GM19238 (cell line): ENCODE data around the gene JAG1.
"Not testable (repeated sequence)": the region's sequence is repeated elsewhere in the genome, so short reads cannot be mapped to it uniquely, and the experiment has no call there.

Source experiments
- DNase-seq: peaks from one replicate; pipeline ENCODE4 v3.0.0; 2011; ENCODE audit warnings: low spot score; ENCODE audit not compliant: insufficient read length

Gene JAG1

DNA sequence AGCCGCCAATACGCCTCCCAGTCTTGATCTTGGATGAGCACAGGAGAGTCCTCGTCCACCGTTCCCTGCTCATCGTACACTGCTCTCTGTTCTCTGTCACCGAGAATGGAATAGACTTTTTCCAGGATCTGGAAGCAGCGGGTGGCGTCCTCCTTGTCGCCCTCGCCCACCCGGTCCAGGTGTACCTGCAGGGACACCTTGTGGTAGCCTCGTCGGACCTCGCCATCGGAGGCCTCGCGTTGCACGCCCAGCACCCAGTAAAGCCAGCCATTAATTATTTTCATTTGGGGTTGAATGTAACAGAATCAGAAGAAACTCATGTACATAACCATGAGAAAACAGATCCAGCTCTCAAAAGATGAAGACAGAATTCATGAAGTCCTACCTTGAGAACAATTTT lies 59.9 kb downstream of the JAG1 start:
- DNase-seq, result no peak

DNA sequence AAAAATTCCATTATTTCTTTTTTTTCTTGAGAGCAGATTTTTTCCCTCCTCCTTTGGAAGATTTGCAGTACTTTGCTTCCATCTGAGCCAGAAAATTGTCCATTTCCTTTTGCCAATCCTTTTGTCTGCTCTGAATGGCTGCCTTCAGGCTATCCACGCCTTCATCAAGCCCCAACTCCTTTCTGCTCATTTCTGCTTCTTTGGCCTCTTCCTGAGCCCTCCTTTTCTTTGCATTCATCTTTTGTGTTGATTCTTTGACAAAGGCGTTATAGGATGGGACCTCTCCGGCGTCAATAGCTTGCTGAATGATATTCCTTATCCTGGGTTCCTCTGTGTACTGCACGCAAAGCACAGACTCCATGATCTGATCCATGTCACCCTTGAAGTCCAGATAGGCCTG lies 60.4 kb downstream of the JAG1 start:
- not testable (repeated sequence) for DNase-seq

DNA sequence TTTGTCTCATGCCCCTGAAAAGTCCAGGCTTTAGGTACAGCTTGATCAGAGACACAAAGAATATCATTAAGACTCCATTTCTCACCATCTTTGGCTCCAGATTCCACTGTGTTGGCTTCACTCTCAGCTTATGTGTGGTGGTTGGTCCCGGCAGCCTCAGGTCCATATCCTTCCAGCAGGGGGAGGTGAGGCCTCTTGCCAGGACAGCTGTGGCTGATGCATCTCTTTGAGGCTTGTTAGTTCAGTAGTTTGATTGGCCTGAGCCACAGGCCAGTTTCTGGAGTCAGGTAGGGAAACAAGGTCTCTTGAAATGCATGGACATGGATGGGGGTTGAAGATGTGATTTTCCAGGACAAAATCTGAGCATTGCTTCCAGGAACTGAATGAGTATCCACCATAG lies 62.4 kb downstream of the JAG1 start:
- DNase-seq, result no peak

DNA sequence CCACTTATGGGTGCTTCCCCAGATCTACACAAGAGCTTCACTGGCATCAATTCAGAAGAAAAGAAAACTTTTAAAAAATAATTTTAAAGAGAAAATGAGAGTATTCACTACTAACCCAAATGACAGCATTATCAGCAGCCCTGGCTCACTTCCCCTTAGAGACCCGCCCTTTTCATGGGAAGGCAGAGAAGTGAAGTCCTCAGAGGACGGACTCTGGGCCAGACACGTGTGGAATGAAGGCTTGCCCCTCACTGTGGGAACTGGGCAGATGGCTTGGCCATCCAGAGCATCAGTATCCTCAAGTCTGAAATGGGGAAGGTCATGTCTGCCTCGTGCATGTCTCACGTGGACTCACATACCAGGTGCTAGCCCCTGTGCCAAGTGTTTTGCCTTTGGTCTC lies 63.5 kb downstream of the JAG1 start:
- no peak for DNase-seq

DNA sequence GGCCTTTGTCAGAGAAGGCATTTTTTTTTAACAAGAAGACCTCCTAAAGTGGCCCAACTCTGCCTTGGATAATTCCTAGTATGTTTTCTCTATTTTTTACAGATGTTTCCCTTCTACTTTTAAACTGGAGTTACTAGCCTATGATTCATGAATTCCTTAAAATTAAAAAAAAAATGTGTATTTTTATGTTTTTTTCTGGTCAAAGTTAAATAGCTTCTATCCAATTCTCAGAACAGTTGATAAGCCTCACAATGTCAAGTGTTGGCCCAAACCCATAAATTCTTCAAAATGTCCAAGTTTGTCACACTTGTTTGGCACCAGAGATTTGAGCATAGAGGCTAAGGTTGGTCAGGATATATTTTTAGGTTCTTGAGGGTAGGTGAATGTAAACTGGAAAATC lies 64.0 kb downstream of the JAG1 start:
- no peak for DNase-seq

DNA sequence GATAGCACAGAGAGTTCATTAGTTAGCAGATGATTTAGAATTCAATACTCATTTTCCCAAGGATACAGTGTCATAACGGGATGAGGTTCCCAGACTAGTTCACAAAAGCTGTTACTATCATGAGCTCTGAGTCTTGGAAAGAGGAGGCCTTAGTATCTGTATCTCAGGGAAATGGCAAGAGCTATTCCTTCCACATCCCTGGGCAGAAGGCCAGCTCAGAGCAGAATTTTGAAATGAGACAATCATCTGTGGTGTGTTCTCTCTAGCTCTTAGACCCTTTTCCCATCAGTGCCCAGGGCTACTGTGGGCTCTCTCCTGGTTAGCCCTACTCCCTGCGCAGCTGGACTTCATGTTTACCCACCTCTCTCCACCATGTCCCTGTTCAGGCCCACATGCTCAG lies 64.5 kb downstream of the JAG1 start:
- DNase-seq, result no peak

DNA sequence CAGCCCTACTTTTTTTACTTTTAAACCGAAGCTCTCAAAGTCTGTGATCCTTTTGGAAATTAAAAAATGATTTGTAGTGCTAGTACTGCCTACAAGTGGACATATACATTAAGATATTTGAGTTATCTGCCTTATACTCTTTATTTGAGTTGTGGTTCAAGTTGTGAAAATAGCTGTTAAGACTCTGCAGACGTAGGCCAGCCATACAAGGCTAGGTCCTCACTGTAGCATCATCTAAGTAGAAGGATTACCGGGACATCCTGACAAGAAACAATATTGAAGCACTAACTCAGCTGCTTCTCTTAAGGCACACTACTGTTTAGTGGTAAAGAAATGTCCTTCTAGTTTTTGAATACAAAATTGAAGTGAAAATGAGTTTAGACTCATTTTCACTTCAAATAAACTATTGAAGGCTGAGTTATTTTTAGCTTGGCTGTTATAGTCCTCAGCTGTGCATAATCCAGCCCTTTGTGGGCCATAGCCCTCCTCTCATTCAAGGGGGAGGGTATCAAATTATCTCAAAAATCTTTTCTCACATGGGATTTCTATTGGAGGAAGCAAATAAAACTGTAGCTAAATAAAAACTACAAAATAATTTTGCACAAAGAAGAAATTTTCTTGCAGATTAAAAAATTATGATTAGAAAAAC lies 68.1 kb downstream of the JAG1 start:
- no peak for DNase-seq

DNA sequence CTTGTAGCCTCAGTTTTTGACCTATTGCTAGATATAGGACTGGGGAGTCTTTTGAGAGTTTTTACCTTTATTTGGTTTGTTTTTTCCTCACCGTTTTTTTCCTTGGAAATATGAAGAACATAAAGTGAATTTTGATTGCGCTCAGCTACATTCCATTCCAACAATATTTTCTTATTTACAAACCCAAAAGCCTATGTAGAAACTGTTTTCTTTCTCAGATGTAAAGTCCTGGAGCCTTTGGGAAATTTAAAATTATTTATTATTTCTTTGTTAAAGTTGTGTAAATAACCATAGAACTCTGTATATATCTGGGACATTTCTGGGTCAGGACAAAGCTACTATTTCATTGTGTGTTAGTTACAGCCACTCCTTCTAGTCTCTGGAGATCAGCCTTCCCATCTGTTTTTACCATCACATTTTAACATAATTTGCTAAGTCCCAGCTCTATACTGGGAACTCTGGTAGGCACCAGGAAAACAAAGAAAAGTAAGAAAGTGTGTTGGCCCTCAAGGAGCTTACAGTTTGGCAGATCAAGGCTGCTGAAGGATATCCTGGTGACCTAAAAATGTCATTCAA lies 68.8 kb downstream of the JAG1 start:
- DNase-seq, result no peak

DNA sequence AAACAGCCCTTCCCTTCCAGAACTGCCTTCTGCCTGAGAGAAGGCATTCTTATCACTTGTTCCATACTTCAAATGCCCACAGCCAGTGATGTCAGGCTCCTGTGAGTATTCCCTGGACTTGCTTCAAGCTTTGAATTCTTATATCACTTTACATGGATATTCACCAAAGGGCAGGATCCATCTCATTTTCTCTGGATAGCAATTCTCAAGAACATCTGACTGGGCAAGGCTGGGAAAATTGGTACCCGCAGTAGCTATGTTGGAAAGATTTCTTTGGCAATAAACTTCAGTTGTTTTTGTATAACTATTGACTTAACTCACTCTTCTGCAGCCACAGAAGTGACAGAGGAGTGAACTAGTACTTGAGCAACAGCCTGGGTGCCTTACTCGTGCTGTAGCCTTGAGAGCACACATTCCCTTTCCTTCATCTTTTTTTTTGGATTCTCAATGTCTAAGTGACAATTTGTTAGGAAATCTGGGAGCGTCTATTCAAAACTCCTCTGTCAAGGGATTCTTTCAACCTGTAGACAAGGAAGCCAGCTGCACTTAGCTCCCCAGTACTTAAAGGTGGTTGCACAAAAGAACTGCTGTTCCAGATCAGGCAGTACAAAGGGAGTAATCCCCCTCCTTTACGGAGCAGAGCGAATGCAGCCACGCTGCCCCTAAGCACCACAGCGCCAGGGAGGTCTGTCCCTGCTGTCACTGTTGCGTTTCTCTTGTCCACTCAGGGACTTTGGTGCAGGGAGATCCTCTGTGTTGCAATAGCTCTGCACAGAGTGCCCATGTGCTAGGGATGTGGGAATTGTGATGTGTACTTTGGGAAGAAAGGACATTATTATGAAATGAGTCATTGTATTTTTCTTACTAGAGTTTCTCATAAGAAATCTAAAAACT lies 69.6 kb downstream of the JAG1 start:
- no peak for DNase-seq

DNA sequence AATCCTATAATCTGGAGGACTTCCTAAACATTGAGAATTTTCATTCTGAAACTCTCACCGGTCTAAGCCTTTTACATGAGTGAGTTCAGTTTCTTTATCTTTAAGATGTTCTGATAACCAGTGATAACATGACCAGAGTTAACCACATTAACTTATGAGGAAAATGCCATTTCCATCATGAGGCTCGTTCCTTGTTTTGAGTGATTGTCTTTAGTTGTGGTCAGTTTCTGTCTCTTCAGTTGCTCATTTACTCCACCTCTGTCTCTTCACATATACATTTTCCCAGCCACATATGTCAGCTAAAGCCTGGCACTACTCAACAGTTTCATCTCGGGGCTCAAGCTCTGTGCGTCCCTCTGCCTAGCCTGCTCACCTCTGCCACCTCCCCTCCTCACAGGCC lies 70.4 kb downstream of the JAG1 start:
- DNase-seq, result no peak

DNA sequence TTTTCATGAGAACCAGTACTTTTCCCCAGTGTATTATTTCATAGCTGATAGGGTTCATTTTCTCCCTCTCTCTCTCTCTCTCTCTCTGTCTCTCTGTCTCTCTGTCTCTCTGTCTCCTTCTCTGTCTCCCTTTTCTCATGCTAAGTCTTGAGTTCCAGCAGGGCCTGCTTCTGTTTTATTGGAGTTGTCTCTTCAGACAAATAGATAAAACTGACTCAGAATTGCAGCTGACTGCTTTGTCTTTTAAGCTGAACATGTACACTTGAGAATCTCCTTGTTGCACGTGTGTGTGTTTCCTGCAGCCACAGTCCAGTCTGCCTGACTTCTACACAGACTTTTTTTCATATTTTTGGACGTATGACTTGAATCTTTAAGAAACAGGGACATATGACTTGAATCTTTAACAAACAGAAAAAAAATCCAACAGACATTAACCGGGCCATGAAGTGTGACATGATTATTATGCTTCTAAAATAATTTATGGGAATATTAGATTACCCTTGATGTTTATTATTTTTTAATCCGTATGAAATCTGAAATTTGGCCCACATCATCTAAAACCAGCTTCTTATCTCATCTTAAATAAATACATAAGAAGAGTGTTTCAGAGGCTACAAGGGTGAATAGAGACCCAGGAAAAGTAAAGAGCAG lies 71.5 kb downstream of the JAG1 start:
- no peak for DNase-seq

DNA sequence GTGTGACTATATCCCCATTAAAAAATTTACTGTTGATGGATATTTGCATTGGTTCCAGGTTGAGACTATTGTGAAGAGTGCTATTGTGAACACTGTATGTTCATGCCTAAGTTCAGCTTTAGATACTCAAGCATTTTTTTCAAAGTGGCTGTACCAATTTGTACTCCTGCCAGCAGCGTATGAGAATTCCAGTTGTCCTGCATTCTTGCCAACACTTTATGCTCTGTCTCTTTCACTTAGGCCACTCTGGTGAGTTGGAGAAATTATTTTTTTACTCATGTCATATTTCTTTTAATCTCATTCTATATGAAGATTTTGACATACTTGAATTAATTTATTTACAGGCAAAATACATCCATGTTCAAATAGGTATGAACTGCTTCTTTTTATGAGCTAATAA lies 76.2 kb downstream of the JAG1 start:
- no peak for DNase-seq

DNA sequence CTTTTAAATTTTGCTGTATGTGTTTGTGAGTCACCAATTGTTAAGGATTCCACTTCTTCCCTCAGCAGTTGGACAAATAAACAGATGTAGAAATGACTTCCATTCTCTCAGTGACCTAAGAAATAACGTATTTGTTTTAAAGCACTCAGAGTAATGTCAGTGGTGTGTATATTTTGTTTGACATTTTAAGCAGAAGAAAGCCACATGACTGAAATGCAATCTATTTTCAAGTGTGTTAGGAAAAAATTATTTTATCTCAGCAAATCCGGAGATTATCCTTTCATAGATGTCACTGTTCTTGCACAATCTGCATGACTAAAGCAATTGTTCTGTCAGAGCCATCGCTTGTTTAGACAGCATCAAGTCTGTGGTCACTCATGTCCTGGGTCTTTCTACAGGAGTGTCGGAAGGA lies 77.1 kb downstream of the JAG1 start:
- no peak for DNase-seq

DNA sequence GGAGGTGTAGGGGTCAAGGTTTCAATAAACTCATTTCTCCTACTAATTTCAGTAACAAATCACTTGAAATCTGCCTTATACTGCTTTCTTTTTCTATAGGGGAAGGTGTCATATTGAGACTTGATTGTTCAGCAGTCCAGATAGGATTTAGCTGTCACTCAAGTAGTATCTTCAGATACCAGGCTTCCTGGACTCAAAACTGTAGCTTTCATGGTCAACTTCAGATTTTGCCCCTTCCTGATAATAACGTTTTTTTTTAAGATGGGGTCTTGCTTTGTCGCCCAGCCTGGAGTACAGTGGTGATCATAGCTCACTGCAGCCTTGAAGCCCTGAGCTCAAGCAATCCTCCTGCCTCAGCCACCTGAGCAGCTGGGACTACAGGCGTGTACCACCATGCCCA lies 77.8 kb downstream of the JAG1 start:
- no peak for DNase-seq

DNA sequence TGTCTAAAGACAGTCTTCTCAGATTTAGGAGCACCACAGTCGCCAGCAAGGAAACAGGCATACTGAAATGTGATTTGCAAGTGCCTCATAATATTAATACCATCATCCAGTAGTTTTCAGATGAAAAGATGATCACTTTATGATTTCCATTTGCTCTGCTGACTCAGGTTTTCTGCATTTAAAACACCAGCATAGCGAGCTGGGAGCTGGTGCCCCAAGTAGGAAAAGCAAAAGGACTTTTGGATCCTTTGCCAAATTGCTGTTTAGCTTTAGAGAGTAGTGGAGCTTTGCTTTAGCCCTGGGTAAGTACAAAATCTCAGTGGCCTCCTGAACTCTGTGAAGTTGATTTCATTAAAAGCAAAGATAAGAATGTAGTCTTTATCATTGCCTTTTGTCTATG lies 78.5 kb downstream of the JAG1 start:
- no peak for DNase-seq

DNA sequence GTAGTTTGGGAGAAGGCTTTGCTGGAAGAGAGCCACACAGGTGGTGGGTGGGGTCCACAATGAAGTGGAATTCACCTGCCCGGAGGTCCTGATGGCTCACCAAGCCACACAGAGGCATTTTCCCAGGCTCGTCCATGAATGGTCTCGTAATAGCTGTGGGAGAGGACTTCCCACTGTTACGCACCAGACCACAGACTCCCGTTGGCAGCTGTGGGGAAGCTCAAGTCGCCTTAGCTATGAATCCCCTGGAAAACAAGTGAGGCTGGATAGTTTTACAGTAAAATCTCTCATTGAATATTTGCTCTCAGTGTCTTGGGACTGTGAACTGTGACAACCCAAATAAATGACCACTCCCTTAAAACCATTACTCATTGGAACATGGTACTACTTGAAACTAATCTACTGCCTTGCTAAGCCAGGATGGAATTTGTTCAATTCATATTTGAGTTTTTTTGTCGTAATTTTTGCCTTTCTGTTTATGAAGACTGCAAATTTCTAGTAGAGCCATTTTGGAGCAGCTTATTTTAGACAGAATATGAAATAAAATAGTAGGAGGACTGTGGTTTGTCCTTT lies 79.4 kb downstream of the JAG1 start:
- no peak for DNase-seq

DNA sequence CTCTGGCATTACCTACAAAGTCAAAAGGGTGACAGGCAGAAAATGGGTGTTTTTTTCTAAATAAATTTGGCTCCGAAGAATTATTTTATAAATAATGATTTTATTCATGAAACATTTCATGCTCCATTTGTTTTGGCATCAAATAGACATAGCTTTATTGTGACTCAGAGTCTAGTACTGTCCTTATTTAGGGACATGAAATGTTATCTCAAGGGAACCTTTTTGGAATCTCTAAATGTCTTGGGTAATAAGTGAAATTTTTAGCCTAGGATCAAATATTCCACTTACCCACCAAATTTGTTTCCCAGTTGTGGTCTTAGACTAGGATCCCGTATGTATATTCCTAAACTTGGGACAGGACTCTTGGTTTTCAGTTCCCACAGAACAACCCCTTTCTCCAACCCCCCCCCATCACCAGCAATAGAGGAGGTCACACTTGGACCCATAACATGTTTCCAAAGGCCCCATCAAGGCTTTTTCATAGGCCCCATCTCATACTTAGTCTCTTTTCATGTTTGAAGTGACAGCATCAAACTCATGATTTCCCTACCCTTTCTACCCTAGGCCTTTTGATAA lies 81.8 kb downstream of the JAG1 start:
- DNase-seq, result no peak

DNA sequence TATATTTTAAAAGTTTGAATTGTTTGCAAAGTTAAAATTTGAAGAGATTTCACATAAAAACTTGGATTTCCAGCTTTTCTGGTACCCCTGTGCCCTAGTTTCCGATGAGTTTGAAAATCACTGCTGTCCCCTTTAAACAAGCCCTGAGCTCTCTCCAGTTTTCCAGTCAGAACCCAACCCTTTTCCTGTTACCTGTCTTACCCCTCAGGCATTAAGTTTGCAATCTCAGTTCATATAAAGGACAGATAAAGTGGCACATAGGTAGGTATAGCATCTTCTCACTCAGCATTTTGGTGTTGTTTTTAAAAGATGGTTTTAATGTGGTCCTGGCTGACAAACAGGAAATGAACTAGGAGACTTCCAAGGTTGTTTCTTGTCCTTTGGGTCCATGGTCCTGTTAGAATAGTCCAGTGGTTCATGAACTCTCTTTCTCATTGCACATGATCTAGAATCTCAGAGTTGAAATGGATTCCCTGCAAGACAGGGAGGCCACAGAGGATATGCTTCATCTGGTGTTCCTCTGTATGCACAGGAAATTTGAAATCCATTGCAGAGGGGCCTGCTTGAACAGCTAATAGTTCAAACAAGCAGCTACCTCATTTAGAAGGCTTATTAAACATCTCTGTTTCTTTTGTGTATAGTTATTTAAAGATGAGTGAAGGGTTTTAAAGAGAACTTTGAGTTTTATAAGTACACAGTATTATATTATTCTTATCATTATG lies 82.7 kb downstream of the JAG1 start:
- no peak for DNase-seq

DNA sequence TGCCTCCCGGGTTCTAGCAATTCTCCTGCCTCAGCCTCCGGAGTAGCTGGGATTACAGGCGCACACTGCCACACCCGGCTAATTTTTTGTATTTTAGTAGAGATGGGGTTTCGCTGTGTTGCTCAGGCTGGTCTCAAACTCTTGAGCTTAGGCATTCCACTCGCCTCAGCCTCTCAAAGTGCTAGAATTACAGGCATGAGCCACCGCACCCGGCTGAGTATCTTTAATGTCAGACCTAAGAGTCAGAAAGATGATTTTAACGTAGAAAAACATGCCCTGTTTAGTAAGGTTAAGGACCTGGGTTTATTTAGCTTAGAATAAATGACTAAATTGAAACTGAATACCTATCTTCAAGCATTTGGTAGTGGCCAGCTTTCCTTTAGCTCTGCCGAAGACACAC lies 83.4 kb downstream of the JAG1 start:
- not testable (repeated sequence) for DNase-seq
